PC-9 (cell line): ENCODE results near the gene MICAL3.

Source experiments
- CTCF ChIP-seq: fragments of 200-600 bp; sonication (generic); conservative IDR thresholded peaks from 2 replicates; pipeline ENCODE4 v1.6.1; 2017; ENCODE audit warnings: mixed run types, antibody characterized with exemption, mild to moderate bottlenecking, moderate library complexity
- EZH2 ChIP-seq: fragments of 200-600 bp; sonication (generic); IDR thresholded peaks from 2 replicates; pipeline ENCODE4 v1.8.0; 2017; ENCODE audit warnings: antibody characterized with exemption, low read depth

GRCh38 chr22:17880020-17880419, 144.3 kb downstream of the MICAL3 start:
- TF ChIP-seq CTCF (no peak), EZH2 (no peak)
